GM19025 (cell line): ENCODE data around the gene CD207.

Source experiments
- ATAC-seq: cut with Tn5 transposase; IDR thresholded peaks from one replicate; pipeline ENCODE4 v1.9.1; 2021; ENCODE audit warnings: mild to moderate bottlenecking, low read depth, moderate library complexity; ENCODE audit not compliant: unreplicated experiment

The CD207 gene

GRCh38 chr2:70796262-70796661, 39.4 kb downstream of the CD207 start:
- ATAC-seq = no peak

- no peak for ATAC-seq
Observed at GRCh38 chr2:70795164-70795995, 40.2 kb downstream of the CD207 start.

DNA sequence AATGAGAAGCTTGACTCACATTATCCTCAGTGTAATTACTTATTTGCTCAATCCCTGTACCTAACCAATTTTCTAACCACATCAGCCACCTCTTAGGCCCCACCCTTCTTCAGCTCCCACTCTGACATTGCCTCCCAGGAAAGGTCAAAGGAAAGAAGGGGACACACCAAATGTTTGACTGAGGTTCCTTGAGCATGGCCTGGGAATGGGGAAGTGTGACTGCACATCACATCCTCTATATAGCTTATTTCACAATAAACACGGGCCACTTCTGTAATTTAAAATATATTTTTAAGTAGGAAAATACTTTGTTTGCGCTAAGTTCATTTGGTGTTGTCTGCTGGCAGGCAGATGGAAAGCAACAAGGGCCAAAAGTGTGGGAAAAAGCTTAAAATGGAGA, 42.2 kb downstream of the CD207 start:
- no peak for ATAC-seq

DNA sequence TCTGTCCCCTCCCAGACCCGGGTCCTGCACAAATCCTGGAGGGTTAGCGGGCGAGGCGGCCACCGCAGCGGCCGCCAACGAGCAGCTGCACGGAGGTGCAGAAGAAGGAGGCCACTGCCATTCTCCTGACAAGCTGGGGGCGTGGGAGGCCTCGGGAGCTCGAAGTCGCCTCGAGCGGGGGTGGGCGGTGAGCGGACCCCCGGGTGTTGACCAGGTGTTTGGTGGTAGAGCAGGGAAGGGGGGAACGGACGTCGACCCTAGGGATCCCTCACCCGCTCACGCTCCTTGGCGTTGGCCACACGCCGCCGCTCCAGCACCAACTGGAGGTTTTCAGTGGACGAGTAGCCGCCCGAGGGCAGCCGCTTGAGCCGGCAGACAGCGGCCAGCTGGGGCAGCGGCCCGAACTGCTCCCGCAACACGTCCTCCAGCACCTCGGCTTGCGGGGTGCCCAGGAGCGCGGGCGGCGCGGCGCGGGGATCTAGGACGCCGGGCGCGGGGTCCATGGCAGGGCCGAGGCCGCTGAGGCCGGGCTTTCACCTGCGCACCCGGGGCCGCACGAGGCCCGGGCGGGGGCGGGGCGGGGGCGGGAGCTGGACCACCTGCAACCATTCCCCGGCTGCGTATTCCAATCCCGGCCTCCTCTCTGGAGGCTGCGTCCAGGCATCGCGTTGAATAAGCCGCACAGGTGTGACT, 45.3 kb downstream of the CD207 start, which contains the start of gene FIGLA:
TSS of gene FIGLA (minus strand) at position 508 of the 693 bp plus-strand sequence. CDS start at position 503, 5 bp downstream.
- ATAC-seq = no peak

GRCh38 chr2:70789304-70790135, 46.1 kb downstream of the CD207 start:
- ATAC-seq = no peak

DNA sequence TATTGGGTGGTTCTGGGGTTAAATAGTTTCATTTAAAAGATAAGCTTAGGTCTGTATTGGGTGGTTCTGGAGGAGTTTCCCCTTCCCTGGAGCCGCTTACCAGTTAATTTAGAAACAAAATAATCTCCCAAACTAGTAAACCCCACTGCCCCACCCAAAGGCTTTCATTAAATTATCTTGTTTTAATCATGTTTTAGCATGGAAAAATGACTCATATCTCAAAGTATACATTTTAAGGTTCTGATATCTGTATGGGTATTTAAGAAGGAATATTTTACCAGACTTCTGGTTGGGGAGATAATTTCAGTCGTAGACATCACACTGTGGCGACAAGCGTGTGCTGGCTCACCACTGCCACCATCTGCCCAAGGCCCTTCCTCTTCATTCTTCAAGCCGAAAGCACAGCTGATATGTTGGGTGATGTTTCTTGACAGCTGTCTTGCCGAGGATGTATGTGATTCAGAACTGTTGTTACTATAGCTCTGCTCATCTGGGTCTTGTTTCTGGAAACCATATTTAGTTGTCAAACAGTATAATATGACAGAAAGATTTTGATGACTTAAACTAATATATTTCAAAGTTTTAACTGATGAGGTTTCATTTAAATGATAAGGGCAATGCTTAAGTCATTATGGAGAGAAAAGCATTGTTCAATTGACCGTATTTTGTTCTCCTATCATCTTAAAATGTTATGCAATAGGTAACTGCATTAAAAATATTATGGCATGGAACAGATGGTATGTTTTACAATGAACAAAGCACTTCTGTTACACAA, 50.3 kb downstream of the CD207 start:
- no peak for ATAC-seq

- ATAC-seq = no peak
Observed at GRCh38 chr2:70784320-70784719, 51.3 kb downstream of the CD207 start.
